Measurements from ENCODE around the gene SNAI3. TPM values are rescaled to one million over a fixed set of nuclear protein-coding genes. Genes with fewer than 3 reads are reported as not detected.

The SNAI3 gene
- total RNA-seq, 1 donor from 2014 or later: 7.0 TPM

DNA sequence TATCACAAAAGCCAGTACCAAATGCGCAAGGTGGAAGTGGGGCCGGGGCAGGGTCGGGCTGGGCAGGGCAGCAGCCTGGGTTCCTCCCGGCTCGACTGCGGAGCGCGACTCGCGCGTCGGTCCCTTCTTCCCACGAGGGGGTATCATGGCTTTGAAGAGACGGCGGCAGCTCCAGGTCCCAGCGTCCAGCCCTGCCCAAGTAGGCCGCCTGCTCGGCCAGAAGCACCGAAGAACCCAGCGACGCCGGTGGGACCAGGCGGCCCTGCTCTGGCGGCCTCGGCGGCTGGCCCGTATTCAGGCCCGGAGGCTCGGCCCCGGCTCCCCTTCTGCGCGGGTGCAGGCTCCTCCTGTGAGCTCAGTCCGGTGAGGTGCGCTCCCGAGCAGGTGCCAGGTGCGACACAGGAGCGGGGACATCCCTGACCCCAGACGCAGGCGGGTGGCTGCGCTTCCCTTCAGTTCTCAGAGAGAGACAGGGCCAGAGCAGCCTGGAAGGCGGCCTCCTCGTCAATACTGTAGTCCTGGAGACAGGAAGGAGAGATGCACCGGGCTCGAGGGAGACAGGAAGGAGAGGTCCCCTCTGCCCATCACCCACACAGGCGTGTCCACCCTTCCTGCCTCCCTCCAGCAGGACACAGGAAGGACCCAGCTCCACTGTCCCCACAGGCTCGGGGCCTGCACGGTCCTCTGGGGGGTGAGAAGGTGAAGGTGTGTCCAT, 11.0 kb upstream of the SNAI3 start:
- H3K9me3 ChIP-seq: no peaks in the 10 kb centered on the region
- H3K36me3 ChIP-seq: peaks cover 36% of the 10 kb centered on the region
- peaks cover 29% of the 10 kb centered on the region for H3K4me1 ChIP-seq
- no peak overlapping the region for H3K4me3 ChIP-seq
- no peak overlapping the region for H3K27ac ChIP-seq
- H3K27me3 ChIP-seq: no peaks in the 10 kb centered on the region
- TF ChIP-seq, protein P1, sequence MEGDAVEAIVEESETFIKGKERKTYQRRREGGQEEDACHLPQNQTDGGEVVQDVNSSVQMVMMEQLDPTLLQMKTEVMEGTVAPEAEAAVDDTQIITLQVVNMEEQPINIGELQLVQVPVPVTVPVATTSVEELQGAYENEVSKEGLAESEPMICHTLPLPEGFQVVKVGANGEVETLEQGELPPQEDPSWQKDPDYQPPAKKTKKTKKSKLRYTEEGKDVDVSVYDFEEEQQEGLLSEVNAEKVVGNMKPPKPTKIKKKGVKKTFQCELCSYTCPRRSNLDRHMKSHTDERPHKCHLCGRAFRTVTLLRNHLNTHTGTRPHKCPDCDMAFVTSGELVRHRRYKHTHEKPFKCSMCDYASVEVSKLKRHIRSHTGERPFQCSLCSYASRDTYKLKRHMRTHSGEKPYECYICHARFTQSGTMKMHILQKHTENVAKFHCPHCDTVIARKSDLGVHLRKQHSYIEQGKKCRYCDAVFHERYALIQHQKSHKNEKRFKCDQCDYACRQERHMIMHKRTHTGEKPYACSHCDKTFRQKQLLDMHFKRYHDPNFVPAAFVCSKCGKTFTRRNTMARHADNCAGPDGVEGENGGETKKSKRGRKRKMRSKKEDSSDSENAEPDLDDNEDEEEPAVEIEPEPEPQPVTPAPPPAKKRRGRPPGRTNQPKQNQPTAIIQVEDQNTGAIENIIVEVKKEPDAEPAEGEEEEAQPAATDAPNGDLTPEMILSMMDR (IDR thresholded peaks at IDR 0.05): no peak
- DNase-seq (no peak), ATAC-seq (no peak)
- intact Hi-C loops (cut with DNase I): no loop called here

DNA sequence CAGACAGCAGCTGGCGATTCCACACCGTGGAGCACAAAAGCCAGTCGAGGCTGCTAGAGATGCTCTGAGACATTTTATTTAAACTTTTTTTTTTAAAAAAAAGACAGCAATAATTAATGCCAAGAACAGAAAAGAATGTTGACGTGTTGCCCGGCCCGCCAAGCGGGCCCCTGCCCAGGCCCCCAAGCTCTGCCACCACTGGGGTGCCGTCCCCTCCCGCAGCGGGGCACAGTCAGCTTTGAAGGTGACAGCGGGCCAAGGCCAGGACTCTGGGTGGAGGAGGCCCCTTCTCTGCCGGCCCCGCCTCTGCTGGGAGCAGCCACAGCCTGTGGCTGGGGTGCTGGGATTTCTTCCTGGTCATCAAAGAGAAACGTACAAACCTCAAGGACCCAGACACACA, 10.1 kb upstream of the SNAI3 start:
- Histone ChIP-seq H3K4me1 (peaks cover 25% of the 10 kb centered on the region), H3K4me3 (no peak overlapping the region), H3K27me3 (no peaks in the 10 kb centered on the region), H3K36me3 (peaks cover 36% of the 10 kb centered on the region), H3K9me3 (no peaks in the 10 kb centered on the region), H3K27ac (no peak overlapping the region)
- intact Hi-C loops (cut with DNase I): no loop called here
- no peak for ATAC-seq
- TF ChIP-seq, protein P1 (IDR thresholded peaks at IDR 0.05): no peak
- no peak for DNase-seq

DNA sequence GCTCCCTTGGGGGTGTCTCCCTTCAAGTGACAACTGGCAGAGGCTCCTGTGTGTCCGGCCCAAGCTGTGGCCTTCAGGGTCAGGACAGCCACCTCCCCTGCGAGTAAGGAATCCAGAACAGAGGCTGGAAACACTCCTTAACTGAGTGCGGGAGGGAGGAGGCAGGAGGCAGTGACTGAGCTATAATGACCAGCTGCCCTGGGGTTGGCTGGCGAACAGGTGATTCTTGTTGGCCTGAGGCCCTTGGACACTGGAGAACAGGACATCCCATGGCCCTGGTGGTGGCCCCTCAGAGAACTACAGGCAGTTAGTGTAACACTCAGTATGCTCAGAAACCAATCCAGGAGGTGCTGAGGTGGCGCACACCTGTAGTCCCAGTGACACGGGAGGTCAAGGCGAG, 9.4 kb upstream of the SNAI3 start:
- H3K9me3 ChIP-seq: no peaks in the 10 kb centered on the region
- peaks cover 7% of the 10 kb centered on the region for H3K27me3 ChIP-seq
- ATAC-seq (no peak), DNase-seq (no peak)
- H3K36me3 ChIP-seq: peaks cover 36% of the 10 kb centered on the region
- no peak overlapping the region for H3K4me3 ChIP-seq
- TF ChIP-seq, protein P1 (IDR thresholded peaks at IDR 0.05): no peak
- H3K4me1 ChIP-seq: peaks cover 20% of the 10 kb centered on the region
- intact Hi-C loops (cut with DNase I): no loop called here
- H3K27ac ChIP-seq: no peak overlapping the region

DNA sequence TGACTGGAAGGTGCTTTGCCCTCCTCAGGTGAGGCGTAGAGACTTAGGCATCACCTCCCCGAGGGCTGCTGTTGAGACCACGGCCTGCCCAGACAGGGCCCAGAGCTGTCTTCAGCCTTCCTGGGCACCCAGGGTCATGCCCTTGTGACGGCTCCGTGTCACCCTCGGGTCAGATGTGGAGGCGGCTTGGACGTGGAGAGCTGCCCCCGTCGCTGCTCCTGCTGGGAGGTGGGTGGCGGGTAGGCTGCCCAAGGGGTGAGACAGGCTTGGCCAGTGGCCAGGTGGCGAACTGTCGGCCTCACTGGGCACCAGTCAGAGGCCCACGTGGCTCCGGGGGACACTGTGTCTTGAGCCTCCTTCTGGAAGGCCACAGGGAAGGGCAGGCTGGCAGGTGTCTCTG, 8.9 kb upstream of the SNAI3 start:
- peak; percentile 1 for ATAC-seq
- TF ChIP-seq, protein P1 (IDR thresholded peaks at IDR 0.05): no peak
- no peak overlapping the region for H3K27ac ChIP-seq
- H3K36me3 ChIP-seq: peaks cover 36% of the 10 kb centered on the region
- H3K4me3 ChIP-seq: no peak overlapping the region
- DNase-seq: peak; percentile 73
- H3K27me3 ChIP-seq: peaks cover 7% of the 10 kb centered on the region
- intact Hi-C loops (cut with DNase I): no loop called here
- H3K4me1 ChIP-seq: peaks cover 14% of the 10 kb centered on the region
- no peaks in the 10 kb centered on the region for H3K9me3 ChIP-seq

DNA sequence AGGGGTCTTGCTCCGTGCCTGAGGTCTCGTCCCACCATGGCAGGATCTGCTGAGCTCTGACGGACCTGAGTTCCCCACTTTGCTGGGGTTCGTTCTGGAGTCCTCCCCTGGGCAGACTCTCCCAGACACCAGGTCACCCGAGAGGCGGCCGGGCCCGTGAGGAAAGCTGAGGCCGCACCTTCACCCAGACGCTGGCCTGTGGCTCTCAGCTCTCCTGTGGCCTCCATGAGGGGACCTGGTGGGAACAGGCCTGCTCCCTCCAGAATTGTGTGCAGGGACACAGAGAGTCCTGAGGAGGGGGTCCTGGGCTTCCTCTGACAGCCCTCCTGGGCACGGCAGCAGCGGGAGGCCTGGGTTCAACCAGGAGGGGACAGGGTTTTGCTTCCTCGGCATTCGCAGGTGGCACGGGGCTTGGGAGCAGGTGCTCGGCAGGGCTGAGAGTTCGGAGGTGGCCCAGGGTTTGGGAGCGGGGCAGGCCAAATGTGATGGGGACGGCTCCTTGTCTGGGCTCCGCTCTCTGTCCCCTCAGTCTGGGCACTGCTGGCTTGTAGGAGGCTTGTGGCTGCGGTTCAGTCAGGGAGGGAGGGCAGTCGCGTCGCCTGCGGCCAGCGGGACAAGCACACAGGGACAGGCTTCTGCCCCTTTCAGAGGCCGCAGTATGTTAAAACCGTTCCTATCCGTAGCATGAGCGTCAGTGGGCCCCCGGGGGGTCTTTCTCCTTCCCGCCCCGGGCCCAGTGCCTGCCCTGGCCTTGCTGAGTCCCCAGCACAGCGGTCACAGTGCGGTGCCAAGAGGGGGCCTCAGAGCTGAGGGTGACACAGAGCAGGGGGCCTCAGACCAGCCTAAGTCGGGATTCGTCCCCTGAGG, 8.1 kb upstream of the SNAI3 start:
- Histone ChIP-seq H3K36me3 (peaks cover 32% of the 10 kb centered on the region), H3K4me3 (no peak overlapping the region), H3K4me1 (peaks cover 8% of the 10 kb centered on the region), H3K27me3 (peaks cover 9% of the 10 kb centered on the region), H3K9me3 (no peaks in the 10 kb centered on the region), H3K27ac (no peak overlapping the region)
- DNase-seq (peak; percentile 61), ATAC-seq (no peak)
- TF ChIP-seq, protein P1 (IDR thresholded peaks at IDR 0.05): no peak
- intact Hi-C loops (cut with DNase I): no loop called here

Data from upper lobe of right lung (tissue), 1 donor.